Measurements from ENCODE around the gene KRTAP10-4.
"Not testable (repeated sequence)": the region's sequence is repeated elsewhere in the genome, so short reads cannot be mapped to it uniquely, and the experiment has no call there.

DNA sequence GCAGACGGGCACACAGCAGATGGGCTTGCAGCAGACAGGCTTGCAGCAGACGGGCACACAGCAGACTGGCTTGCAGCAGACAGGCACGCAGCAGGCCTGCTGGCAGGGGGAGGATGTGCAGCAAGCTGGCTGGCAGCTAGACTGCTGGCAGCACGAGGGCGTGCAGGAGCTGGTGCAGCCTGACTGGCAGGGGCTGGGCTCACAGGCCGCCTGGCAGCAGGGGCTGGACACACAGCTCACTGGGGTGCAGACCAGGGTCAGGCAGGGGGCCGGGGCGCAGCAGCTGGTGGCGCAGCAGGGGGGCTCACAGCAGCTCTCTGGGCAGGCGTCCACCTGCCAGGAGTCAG lies 15.2 kb upstream of the KRTAP10-4 start:
- TF ChIP-seq, protein P1, sequence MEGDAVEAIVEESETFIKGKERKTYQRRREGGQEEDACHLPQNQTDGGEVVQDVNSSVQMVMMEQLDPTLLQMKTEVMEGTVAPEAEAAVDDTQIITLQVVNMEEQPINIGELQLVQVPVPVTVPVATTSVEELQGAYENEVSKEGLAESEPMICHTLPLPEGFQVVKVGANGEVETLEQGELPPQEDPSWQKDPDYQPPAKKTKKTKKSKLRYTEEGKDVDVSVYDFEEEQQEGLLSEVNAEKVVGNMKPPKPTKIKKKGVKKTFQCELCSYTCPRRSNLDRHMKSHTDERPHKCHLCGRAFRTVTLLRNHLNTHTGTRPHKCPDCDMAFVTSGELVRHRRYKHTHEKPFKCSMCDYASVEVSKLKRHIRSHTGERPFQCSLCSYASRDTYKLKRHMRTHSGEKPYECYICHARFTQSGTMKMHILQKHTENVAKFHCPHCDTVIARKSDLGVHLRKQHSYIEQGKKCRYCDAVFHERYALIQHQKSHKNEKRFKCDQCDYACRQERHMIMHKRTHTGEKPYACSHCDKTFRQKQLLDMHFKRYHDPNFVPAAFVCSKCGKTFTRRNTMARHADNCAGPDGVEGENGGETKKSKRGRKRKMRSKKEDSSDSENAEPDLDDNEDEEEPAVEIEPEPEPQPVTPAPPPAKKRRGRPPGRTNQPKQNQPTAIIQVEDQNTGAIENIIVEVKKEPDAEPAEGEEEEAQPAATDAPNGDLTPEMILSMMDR (conservative IDR thresholded peaks at IDR 0.05; ENCODE audit: low read depth, low read length), result not testable (repeated sequence)
- TF ChIP-seq POLR2A (IDR thresholded peaks at IDR 0.05; ENCODE audit: low read depth, low read length); CEBPB (IDR thresholded peaks at IDR 0.05; ENCODE audit: low read depth, low read length); RAD21 (IDR thresholded peaks at IDR 0.05; ENCODE audit: low read length); RFX5 (IDR thresholded peaks at IDR 0.05; ENCODE audit: low read depth, low read length); SMC3 (IDR thresholded peaks at IDR 0.05; ENCODE audit: low read depth, low read length): not testable (repeated sequence)
- TF ChIP-seq, protein P2, sequence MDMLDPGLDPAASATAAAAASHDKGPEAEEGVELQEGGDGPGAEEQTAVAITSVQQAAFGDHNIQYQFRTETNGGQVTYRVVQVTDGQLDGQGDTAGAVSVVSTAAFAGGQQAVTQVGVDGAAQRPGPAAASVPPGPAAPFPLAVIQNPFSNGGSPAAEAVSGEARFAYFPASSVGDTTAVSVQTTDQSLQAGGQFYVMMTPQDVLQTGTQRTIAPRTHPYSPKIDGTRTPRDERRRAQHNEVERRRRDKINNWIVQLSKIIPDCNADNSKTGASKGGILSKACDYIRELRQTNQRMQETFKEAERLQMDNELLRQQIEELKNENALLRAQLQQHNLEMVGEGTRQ (IDR thresholded peaks at IDR 0.05; ENCODE audit: low read depth, low read length), result not testable (repeated sequence)

Measured in IMR-90 (cell line).